Measurements from ENCODE around the gene GRIA3.
"Not testable (repeated sequence)": the region's sequence is repeated elsewhere in the genome, so short reads cannot be mapped to it uniquely, and the experiment has no call there.

Gene GRIA3

GRCh38 chrX:123436512-123437136 lies 252.5 kb downstream of the GRIA3 start:
- Histone ChIP-seq H4K91ac (ENCODE audit: low read length) (no peak overlapping the region), H3K23ac (ENCODE audit: low read length in 2 of 2) (no peak overlapping the region), H2BK120ac (ENCODE audit: low read depth, low read length) (no peak overlapping the region), H2BK5ac (ENCODE audit: low read depth, low read length, poor library complexity, severe bottlenecking) (no peak overlapping the region), H3K79me1 (replicated peaks; ENCODE audit: low read length, poor library complexity, severe bottlenecking) (no peaks in the 10 kb centered on the region), H3K18ac (ENCODE audit: low read depth in 1 of 2, low read length in 2 of 2) (no peak overlapping the region), H4K8ac (ENCODE audit: low read length) (no peak overlapping the region), H2AFZ (ENCODE audit: low read depth, low read length) (no peak overlapping the region), H3K4me2 (ENCODE audit: low read length, poor library complexity, severe bottlenecking) (no peak overlapping the region), H2BK12ac (ENCODE audit: low read length in 2 of 2) (no peak overlapping the region), H3K27ac (ENCODE audit: low read length, poor library complexity, severe bottlenecking) (no peak overlapping the region), H3K4me3 (ENCODE audit: insufficient read depth in 1 of 2, low read depth in 1 of 2, low read length in 2 of 2) (no peak overlapping the region), H3K4ac (ENCODE audit: low read depth in 1 of 2, low read length in 2 of 2) (no peak overlapping the region), H3K9ac (ENCODE audit: low read length) (no peak overlapping the region), H3K4me1 (ENCODE audit: control insufficient read depth, insufficient read depth, low read depth, low read length) (no peaks in the 10 kb centered on the region), H3K14ac (ENCODE audit: low read length in 2 of 2) (no peak overlapping the region), H3K27me3 (ENCODE audit: control insufficient read depth in 1 of 2, insufficient read depth in 1 of 2, low read length in 2 of 2) (no peaks in the 10 kb centered on the region), H3K36me3 (ENCODE audit: control insufficient read depth in 1 of 2, insufficient read depth in 2 of 2, low read depth in 1 of 2, low read length in 2 of 2) (peaks cover 0 to 7% of the 10 kb centered on the region in 2 experiments), H2BK15ac (ENCODE audit: low read depth, poor library complexity, severe bottlenecking) (no peak overlapping the region), H3K9me3 (ENCODE audit: control insufficient read depth, low read length) (peaks cover 7% of the 10 kb centered on the region), H2AK5ac (ENCODE audit: low read length, severe bottlenecking) (no peak overlapping the region)
- 83% methylated on average over 5 of the region's 5 CpGs for WGBS
- DNase-seq, result no peak

- not testable (repeated sequence) for H2BK15ac ChIP-seq (ENCODE audit: low read depth, poor library complexity, severe bottlenecking); H3K4me1 ChIP-seq (ENCODE audit: control insufficient read depth, insufficient read depth, low read depth, low read length); H3K27ac ChIP-seq (ENCODE audit: low read length, poor library complexity, severe bottlenecking); H2AK5ac ChIP-seq (ENCODE audit: low read length, severe bottlenecking); H3K79me1 ChIP-seq (replicated peaks; ENCODE audit: low read length, poor library complexity, severe bottlenecking); H3K9ac ChIP-seq (ENCODE audit: low read length); H3K23ac ChIP-seq (ENCODE audit: low read length in 2 of 2); H3K14ac ChIP-seq (ENCODE audit: low read length in 2 of 2); H3K27me3 ChIP-seq (ENCODE audit: control insufficient read depth in 1 of 2, insufficient read depth in 1 of 2, low read length in 2 of 2); H2BK120ac ChIP-seq (ENCODE audit: low read depth, low read length); H3K18ac ChIP-seq (ENCODE audit: low read depth in 1 of 2, low read length in 2 of 2); H2BK12ac ChIP-seq (ENCODE audit: low read length in 2 of 2); H4K91ac ChIP-seq (ENCODE audit: low read length); H2AFZ ChIP-seq (ENCODE audit: low read depth, low read length); H3K36me3 ChIP-seq (ENCODE audit: control insufficient read depth in 1 of 2, insufficient read depth in 2 of 2, low read depth in 1 of 2, low read length in 2 of 2); DNase-seq; H3K9me3 ChIP-seq (ENCODE audit: control insufficient read depth, low read length); H3K4me3 ChIP-seq (ENCODE audit: insufficient read depth in 1 of 2, low read depth in 1 of 2, low read length in 2 of 2); H3K4ac ChIP-seq (ENCODE audit: low read depth in 1 of 2, low read length in 2 of 2); H3K4me2 ChIP-seq (ENCODE audit: low read length, poor library complexity, severe bottlenecking); H2BK5ac ChIP-seq (ENCODE audit: low read depth, low read length, poor library complexity, severe bottlenecking); H4K8ac ChIP-seq (ENCODE audit: low read length)
- WGBS, result no CpG with 5 or more reads among the region's 3 CpGs
Observed at GRCh38 chrX:123439926-123440325, 255.8 kb downstream of the GRIA3 start.

- no peak overlapping the region for H3K27ac ChIP-seq (ENCODE audit: low read length, poor library complexity, severe bottlenecking)
- no peak overlapping the region for H2AK5ac ChIP-seq (ENCODE audit: low read length, severe bottlenecking)
- H3K79me1 ChIP-seq (replicated peaks; ENCODE audit: low read length, poor library complexity, severe bottlenecking), result no peaks in the 10 kb centered on the region
- no peak overlapping the region for H3K23ac ChIP-seq (ENCODE audit: low read length in 2 of 2)
- H4K8ac ChIP-seq (ENCODE audit: low read length), result no peak overlapping the region
- H3K18ac ChIP-seq (ENCODE audit: low read depth in 1 of 2, low read length in 2 of 2), result no peak overlapping the region
- H4K91ac ChIP-seq (ENCODE audit: low read length), result no peak overlapping the region
- no peak overlapping the region for H2BK15ac ChIP-seq (ENCODE audit: low read depth, poor library complexity, severe bottlenecking)
- no peak for DNase-seq
- no peak overlapping the region for H3K4me3 ChIP-seq (ENCODE audit: insufficient read depth in 1 of 2, low read depth in 1 of 2, low read length in 2 of 2)
- H3K9me3 ChIP-seq (ENCODE audit: control insufficient read depth, low read length), result peaks cover 7% of the 10 kb centered on the region
- no peak overlapping the region for H3K4me2 ChIP-seq (ENCODE audit: low read length, poor library complexity, severe bottlenecking)
- H3K9ac ChIP-seq (ENCODE audit: low read length), result no peak overlapping the region
- H2BK5ac ChIP-seq (ENCODE audit: low read depth, low read length, poor library complexity, severe bottlenecking), result no peak overlapping the region
- no peak overlapping the region for H3K14ac ChIP-seq (ENCODE audit: low read length in 2 of 2)
- H3K4ac ChIP-seq (ENCODE audit: low read depth in 1 of 2, low read length in 2 of 2), result no peak overlapping the region
- WGBS, result 71% methylated on average over 1 of the region's 5 CpGs
- no peak overlapping the region for H2BK120ac ChIP-seq (ENCODE audit: low read depth, low read length)
- no peaks in the 10 kb centered on the region for H3K27me3 ChIP-seq (ENCODE audit: control insufficient read depth in 1 of 2, insufficient read depth in 1 of 2, low read length in 2 of 2)
- no peaks in the 10 kb centered on the region for H3K4me1 ChIP-seq (ENCODE audit: control insufficient read depth, insufficient read depth, low read depth, low read length)
- H2BK12ac ChIP-seq (ENCODE audit: low read length in 2 of 2), result no peak overlapping the region
- no peaks in the 10 kb centered on the region for H3K36me3 ChIP-seq (ENCODE audit: control insufficient read depth in 1 of 2, insufficient read depth in 2 of 2, low read depth in 1 of 2, low read length in 2 of 2)
- no peak overlapping the region for H2AFZ ChIP-seq (ENCODE audit: low read depth, low read length)
Observed at GRCh38 chrX:123442764-123443163, 258.7 kb downstream of the GRIA3 start.

- Histone ChIP-seq H3K36me3 (ENCODE audit: control insufficient read depth in 1 of 2, insufficient read depth in 2 of 2, low read depth in 1 of 2, low read length in 2 of 2) (no peaks in the 10 kb centered on the region), H2BK120ac (ENCODE audit: low read depth, low read length) (no peak overlapping the region), H3K23ac (ENCODE audit: low read length in 2 of 2) (no peak overlapping the region), H3K4me3 (ENCODE audit: insufficient read depth in 1 of 2, low read depth in 1 of 2, low read length in 2 of 2) (no peak overlapping the region), H2BK5ac (ENCODE audit: low read depth, low read length, poor library complexity, severe bottlenecking) (no peak overlapping the region), H3K4ac (ENCODE audit: low read depth in 1 of 2, low read length in 2 of 2) (no peak overlapping the region), H3K4me1 (ENCODE audit: control insufficient read depth, insufficient read depth, low read depth, low read length) (no peaks in the 10 kb centered on the region), H3K9ac (ENCODE audit: low read length) (no peak overlapping the region), H3K27ac (ENCODE audit: low read length, poor library complexity, severe bottlenecking) (no peak overlapping the region), H3K9me3 (ENCODE audit: control insufficient read depth, low read length) (no peaks in the 10 kb centered on the region), H2AFZ (ENCODE audit: low read depth, low read length) (no peak overlapping the region), H4K8ac (ENCODE audit: low read length) (no peak overlapping the region), H3K27me3 (ENCODE audit: control insufficient read depth in 1 of 2, insufficient read depth in 1 of 2, low read length in 2 of 2) (no peaks in the 10 kb centered on the region), H3K4me2 (ENCODE audit: low read length, poor library complexity, severe bottlenecking) (no peak overlapping the region), H2BK12ac (ENCODE audit: low read length in 2 of 2) (no peak overlapping the region), H3K14ac (ENCODE audit: low read length in 2 of 2) (no peak overlapping the region), H2BK15ac (ENCODE audit: low read depth, poor library complexity, severe bottlenecking) (no peak overlapping the region), H4K91ac (ENCODE audit: low read length) (no peak overlapping the region), H3K18ac (ENCODE audit: low read depth in 1 of 2, low read length in 2 of 2) (no peak overlapping the region), H3K79me1 (replicated peaks; ENCODE audit: low read length, poor library complexity, severe bottlenecking) (no peaks in the 10 kb centered on the region), H2AK5ac (ENCODE audit: low read length, severe bottlenecking) (no peak overlapping the region)
- DNase-seq, result no peak
- no CpG with 5 or more reads among the region's 3 CpGs for WGBS
Observed at GRCh38 chrX:123447506-123447905, 263.4 kb downstream of the GRIA3 start.
